GOT3 (cell line): ENCODE data around the gene PSMG1.
"Not testable (repeated sequence)": the region's sequence is repeated elsewhere in the genome, so short reads cannot be mapped to it uniquely, and the experiment has no call there.

Experiments
- DNase-seq: peaks from one replicate; lab custom pipeline; 2025; ENCODE audit warnings: mixed read lengths; lab: John Stamatoyannopoulos, UW

Gene PSMG1

GRCh38 chr21:39188521-39189139 is 5.4 kb upstream of the PSMG1 start:
- no peak for DNase-seq

- no peak for DNase-seq
These were observed 3.9 kb upstream of the PSMG1 start for GRCh38 chr21:39187141-39187540.

- no peak for DNase-seq
These were observed 3.4 kb upstream of the PSMG1 start for GRCh38 chr21:39186676-39187075.

GRCh38 chr21:39185157-39185556 is 1.9 kb upstream of the PSMG1 start:
- no peak for DNase-seq

GRCh38 chr21:39184050-39184980 is 1.1 kb upstream of the PSMG1 start:
- DNase-seq, result no peak

GRCh38 chr21:39182484-39183271 is 573 bp downstream of the PSMG1 start:
- peak; percentile 26 for DNase-seq

GRCh38 chr21:39182016-39182415 is 1.2 kb downstream of the PSMG1 start:
- DNase-seq, result no peak

GRCh38 chr21:39181205-39181818 is 1.9 kb downstream of the PSMG1 start:
- no peak for DNase-seq

GRCh38 chr21:39180429-39181019 is 2.7 kb downstream of the PSMG1 start:
- DNase-seq, result no peak

- DNase-seq, result no peak
These were observed 4.8 kb downstream of the PSMG1 start for GRCh38 chr21:39178421-39178820.

GRCh38 chr21:39176271-39176709 is 7.0 kb downstream of the PSMG1 start:
- DNase-seq, result no peak

GRCh38 chr21:39175665-39176064 is 7.6 kb downstream of the PSMG1 start:
- no peak for DNase-seq

- DNase-seq, result no peak
These were observed 8.1 kb downstream of the PSMG1 start for GRCh38 chr21:39175154-39175553.

GRCh38 chr21:39173716-39174680 is 9.3 kb downstream of the PSMG1 start:
- DNase-seq, result no peak

- no peak for DNase-seq
These were observed 13.3 kb downstream of the PSMG1 start for GRCh38 chr21:39169906-39170305.

GRCh38 chr21:39168800-39169199 is 14.5 kb downstream of the PSMG1 start:
- no peak for DNase-seq

- DNase-seq, result no peak
These were observed 18.7 kb downstream of the PSMG1 start for GRCh38 chr21:39164523-39164922.

GRCh38 chr21:39161064-39161463 is 22.2 kb downstream of the PSMG1 start:
- DNase-seq, result no peak

GRCh38 chr21:39159342-39160063 is 23.7 kb downstream of the PSMG1 start:
- no peak for DNase-seq

- DNase-seq, result not testable (repeated sequence)
These were observed 26.0 kb downstream of the PSMG1 start for GRCh38 chr21:39157241-39157640.
